Astrocyte of the spinal cord (primary cell): ENCODE data around the gene MYOZ2.

ENCODE experiments used
- DNase-seq: peaks from one replicate; pipeline ENCODE4 v3.0.0; 2011; ENCODE audit warnings: low read depth, low spot score
- H3K4me3 ChIP-seq: 2 replicates; pipeline ENCODE4 v1.5.1; 2011; ENCODE audit warnings: low read depth, mild to moderate bottlenecking, low read length, moderate library complexity
- in situ Hi-C: cut with HindIII; loops from 2 replicates; pipeline ENCODE4 v1.10.0; 2017; ENCODE audit warnings: low sequenced_read_pairs
- TF ChIP-seq, protein P1 (sequence below): IDR thresholded peaks from 2 replicates; pipeline ENCODE4 v1.5.1; 2012; ENCODE audit warnings: low read depth, mild to moderate bottlenecking, low read length, inconsistent platforms

MYOZ2 gene

DNA sequence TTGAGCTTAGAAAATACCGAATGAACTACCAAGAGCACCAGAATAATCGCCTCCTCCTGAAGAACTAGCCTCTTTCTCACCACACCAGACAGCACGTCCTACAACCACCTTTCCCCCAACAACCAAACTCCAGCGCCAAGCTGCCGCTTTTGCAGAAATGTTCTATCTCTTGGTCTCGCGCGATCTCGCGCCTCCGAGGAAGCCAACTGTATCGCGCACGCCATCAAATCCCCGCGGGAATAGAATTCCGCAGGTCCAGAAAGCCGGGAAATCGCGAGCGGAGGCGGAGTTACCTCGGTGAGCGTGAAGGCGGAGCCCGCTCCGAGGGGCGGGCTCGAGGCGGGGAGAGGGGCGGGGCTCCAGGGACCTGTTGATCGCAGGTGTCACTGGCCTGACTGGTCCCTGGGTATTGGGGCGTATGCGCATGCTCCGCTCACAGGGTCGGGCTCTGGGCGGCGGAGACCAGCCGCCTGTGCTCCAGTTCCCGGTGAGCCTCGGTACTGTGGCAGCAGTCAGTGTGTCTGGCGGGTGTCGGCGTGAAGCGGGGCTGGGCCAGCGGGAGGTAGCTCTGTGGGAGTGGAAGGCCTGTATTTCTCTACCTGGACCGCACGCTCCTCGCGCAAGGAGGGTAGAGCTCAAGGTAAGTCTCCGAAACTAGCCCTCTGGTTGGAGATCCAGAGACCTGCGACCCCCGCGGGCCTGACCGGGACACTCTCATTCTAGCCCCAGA lies 76.8 kb downstream of the MYOZ2 start, which contains the start of gene USP53:
TSS of gene USP53 (plus strand) at position 480 of the 730 bp plus-strand sequence. CDS start 27,047 bp downstream, outside the sequence.
- H3K4me3 ChIP-seq: peak within 1 kb of the TSS; percentile 78
- TF ChIP-seq, protein P1, sequence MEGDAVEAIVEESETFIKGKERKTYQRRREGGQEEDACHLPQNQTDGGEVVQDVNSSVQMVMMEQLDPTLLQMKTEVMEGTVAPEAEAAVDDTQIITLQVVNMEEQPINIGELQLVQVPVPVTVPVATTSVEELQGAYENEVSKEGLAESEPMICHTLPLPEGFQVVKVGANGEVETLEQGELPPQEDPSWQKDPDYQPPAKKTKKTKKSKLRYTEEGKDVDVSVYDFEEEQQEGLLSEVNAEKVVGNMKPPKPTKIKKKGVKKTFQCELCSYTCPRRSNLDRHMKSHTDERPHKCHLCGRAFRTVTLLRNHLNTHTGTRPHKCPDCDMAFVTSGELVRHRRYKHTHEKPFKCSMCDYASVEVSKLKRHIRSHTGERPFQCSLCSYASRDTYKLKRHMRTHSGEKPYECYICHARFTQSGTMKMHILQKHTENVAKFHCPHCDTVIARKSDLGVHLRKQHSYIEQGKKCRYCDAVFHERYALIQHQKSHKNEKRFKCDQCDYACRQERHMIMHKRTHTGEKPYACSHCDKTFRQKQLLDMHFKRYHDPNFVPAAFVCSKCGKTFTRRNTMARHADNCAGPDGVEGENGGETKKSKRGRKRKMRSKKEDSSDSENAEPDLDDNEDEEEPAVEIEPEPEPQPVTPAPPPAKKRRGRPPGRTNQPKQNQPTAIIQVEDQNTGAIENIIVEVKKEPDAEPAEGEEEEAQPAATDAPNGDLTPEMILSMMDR: no peak
- peak; percentile 99 for DNase-seq
- in situ Hi-C loops: no loop called here

DNA sequence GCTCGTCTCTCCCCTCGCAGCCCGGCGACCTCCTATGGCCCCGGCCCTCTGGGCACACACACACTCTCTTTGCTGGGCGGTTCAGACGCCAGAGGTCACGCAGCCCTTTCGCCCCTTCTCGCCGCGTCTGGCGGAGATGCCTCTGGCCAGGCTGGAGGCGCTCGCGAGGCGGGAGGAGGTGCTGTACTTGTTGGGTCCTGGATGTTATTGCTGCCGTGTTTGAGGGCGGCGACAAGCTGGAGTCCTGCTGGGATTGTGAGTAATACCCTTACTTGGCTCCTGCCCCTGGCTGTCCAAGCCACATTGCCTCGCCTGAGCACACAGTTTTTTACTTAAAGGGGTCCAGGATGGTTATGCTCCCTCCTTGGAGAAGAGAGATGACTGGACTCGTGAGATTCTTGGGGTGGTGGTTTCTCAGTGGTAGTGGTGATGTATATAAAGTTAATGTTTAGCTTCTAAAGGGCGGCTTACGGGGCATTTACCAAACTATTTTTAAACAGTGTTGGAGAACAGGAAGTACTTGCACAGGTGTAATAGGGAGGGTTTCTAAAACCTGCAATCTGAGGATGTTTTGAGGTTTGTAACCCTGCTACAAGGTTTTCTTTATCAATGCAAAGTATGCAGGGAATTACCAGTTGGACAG lies 77.5 kb downstream of the MYOZ2 start:
- in situ Hi-C loops: no loop called here
- peak; percentile 97 for DNase-seq
- TF ChIP-seq, protein P1: peak; percentile 55
- peak overlapping the region; percentile 78 for H3K4me3 ChIP-seq

DNA sequence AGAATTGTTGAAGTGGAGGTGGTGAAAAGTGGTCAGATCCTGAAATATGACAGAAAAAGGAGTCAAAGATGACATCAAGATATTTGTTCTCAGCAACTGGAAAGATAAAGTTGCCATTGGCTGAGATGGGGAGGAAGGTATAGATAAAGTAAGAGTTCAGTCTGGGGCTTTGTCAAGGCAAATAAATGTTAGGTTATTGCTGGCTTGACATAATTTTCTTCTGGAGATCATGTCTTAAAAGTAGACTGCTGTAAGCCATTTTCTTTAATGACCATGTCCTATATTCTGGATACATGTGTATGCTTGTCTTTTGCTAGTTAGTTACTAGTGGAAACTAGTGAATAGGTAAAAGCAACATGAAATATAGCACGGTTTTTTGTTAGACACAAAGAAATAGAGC lies 82.5 kb downstream of the MYOZ2 start:
- TF ChIP-seq, protein P1: no peak
- H3K4me3 ChIP-seq: no peak overlapping the region
- DNase-seq: no peak
- in situ Hi-C loops: no loop called here

DNA sequence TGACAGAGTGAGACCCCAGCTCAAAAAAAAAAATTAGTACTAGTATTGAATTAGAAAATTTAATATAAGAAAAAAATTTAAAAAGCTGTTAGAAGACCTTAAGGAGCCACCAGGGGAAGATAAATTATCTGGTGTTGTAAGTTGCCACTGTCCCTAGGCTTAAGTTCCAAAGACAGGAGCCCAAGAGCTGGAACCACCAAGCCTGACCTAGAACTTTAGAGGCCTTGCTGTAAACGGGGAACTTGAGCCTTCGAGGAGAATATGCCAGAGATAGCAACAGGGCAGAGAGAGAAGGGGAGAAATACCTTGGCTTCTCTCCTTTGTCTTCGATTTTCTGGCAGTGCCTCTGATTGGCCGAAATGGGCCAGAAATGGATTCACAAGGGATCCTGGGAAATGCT lies 85.8 kb downstream of the MYOZ2 start:
- no peak overlapping the region for H3K4me3 ChIP-seq
- no peak for DNase-seq
- TF ChIP-seq, protein P1: no peak
- in situ Hi-C loops: no loop called here

DNA sequence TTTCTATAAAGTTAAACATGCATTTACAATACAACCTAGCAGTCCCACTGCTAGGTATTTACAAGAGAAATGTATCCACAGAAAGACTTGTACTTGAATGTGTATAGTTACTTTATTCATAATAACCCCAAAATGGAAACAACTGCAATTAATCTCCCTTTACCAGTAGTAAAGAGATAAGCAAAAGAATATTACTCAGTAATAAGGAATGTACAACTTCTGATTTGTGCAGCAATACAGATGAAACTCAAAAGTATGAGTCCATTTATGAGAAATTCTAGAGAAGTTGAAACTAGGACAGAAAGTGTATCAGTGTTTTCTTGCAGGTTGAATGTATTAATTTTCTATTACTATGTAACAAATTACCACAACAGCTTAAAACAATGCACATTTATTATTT lies 92.1 kb downstream of the MYOZ2 start:
- in situ Hi-C loops: no loop called here
- TF ChIP-seq, protein P1: no peak
- peak; percentile 21 for DNase-seq
- no peak overlapping the region for H3K4me3 ChIP-seq

DNA sequence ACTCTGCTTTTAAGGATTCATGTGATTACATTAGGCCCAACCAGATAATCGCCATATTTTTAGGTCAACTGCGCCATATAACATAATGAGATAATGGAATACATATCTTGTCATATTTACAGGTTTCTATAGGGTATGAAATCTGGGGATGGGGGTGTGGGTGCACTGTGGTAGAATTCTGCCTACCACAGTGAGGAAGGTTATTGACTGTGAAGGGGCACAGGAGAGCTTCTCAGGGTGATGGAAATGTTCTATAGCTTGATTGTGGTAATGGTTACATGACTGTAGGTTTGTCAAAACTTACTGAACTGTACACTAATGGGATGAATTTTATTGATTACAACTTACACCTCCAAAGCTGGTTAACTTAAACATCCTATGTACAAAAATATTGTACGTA lies 92.8 kb downstream of the MYOZ2 start:
- H3K4me3 ChIP-seq: no peak overlapping the region
- in situ Hi-C loops: no loop called here
- DNase-seq: no peak
- TF ChIP-seq, protein P1: no peak
